ENCODE results near the gene ENPP5. TPM values are rescaled to one million over a fixed set of nuclear protein-coding genes. Genes with fewer than 3 reads are reported as not detected.

The ENPP5 gene
- total and polyA plus RNA-seq, 2 donors (not counting 1 experiment from before 2014, with no cell fraction given), result 0.13 to 1.0 TPM

- H2AFZ ChIP-seq (ENCODE audit: insufficient read depth, low read depth, low read length, poor library complexity, severe bottlenecking), result peak overlapping the region; percentile 99
Observed at GRCh38 chr6:46130666-46131065, 40.1 kb downstream of the ENPP5 start.

More at GRCh38 chr6:46130666-46131065, 40.1 kb downstream of the ENPP5 start:
- TF ChIP-seq EZH2 (IDR thresholded peaks at IDR 0.05; ENCODE audit: borderline replicate concordance, insufficient read depth, low read depth, low read length, poor library complexity, severe bottlenecking) (no peak), CTCF (IDR thresholded peaks at IDR 0.05) (no peak)
- POLR2A ChIA-PET, result no interaction called here
- 81% methylated on average over 3 of the region's 4 CpGs for WGBS (ENCODE audit: insufficient coverage)
- H3K9me3 ChIP-seq (ENCODE audit: control extremely low read depth in 1 of 3, control insufficient read depth in 2 of 3, insufficient read depth in 1 of 3, low read length in 2 of 3), result no peaks in the 10 kb centered on the region
- H3K36me3 ChIP-seq (replicated peaks in 1 of 2; ENCODE audit: control extremely low read depth in 1 of 2, control insufficient read depth in 1 of 2, extremely low read depth in 1 of 2, insufficient read depth in 2 of 2, low read length in 1 of 2), result no peaks in the 10 kb centered on the region
- peaks cover 23 to 26% of the 10 kb centered on the region in 2 donors for H3K4me1 ChIP-seq (ENCODE audit: control insufficient read depth in 2 of 2, insufficient read depth in 2 of 2, low read length in 2 of 2)
- Mint-ChIP-seq H3K27me3 (no peaks in the 10 kb centered on the region), H3K27ac (peak overlapping the region; percentile 32), H3K4me1 (peaks cover 45% of the 10 kb centered on the region), H3K4me3 (peak overlapping the region; percentile 99), H3K9me3 (ENCODE audit: insufficient read depth) (no peaks in the 10 kb centered on the region)
- CTCF ChIA-PET, result interaction anchor here (1.5 to 3.3 kb wide), 4 partner anchors 40 to 279 kb away, joined by 4 to 20 read pairs (median 17); no protein-coding TSS in a partner anchor
- H3K9ac ChIP-seq (ENCODE audit: low read length), result peak overlapping the region; percentile 79
- ATAC-seq (ENCODE audit: low read depth) (no peak), DNase-seq (peak; percentile 32)
- H3K27ac ChIP-seq (ENCODE audit: low read length in 2 of 2), result peak overlapping the region; percentile 72 to 74
- H3K4me2 ChIP-seq (replicated peaks; ENCODE audit: low read depth, low read length, poor library complexity, severe bottlenecking), result peak overlapping the region; percentile 91
- H3K79me2 ChIP-seq (ENCODE audit: control insufficient read depth, insufficient read depth, low read length), result peaks cover 33% of the 10 kb centered on the region
- H4K20me1 ChIP-seq (ENCODE audit: control insufficient read depth, insufficient read depth, low read length, poor library complexity, severe bottlenecking), result no peaks in the 10 kb centered on the region
- intact Hi-C loops (cut with micrococcal nuclease), result loop anchor here (1.0 to 10.0 kb wide), 2 partner anchors 90 to 524 kb away; partner anchors contain the start of genes CYP39A1 and SLC25A27
- H3K27me3 ChIP-seq (replicated peaks in 1 of 4; ENCODE audit: control extremely low read depth in 1 of 4, control insufficient read depth in 3 of 4, insufficient read depth in 4 of 4, low read length in 3 of 4), result no peaks in the 10 kb centered on the region
- peak overlapping the region; percentile 46 to 85 (median 77) for H3K4me3 ChIP-seq (ENCODE audit: control extremely low read depth in 1 of 5, extremely low read depth in 1 of 5, insufficient read depth in 1 of 5, low read depth in 2 of 5, low read length in 4 of 5)

Measured in B cell (primary cell).